ENCODE results near the gene GALK1. TPM values are rescaled to one million over a fixed set of nuclear protein-coding genes. Genes with fewer than 3 reads are reported as not detected.

The GALK1 gene
- total and polyA plus RNA-seq, 9 of the 15 experiments (the other 6 are each of a cell fraction or from before 2014, with no cell fraction given) = 0.45 to 51.6 (median 17.4) TPM

DNA sequence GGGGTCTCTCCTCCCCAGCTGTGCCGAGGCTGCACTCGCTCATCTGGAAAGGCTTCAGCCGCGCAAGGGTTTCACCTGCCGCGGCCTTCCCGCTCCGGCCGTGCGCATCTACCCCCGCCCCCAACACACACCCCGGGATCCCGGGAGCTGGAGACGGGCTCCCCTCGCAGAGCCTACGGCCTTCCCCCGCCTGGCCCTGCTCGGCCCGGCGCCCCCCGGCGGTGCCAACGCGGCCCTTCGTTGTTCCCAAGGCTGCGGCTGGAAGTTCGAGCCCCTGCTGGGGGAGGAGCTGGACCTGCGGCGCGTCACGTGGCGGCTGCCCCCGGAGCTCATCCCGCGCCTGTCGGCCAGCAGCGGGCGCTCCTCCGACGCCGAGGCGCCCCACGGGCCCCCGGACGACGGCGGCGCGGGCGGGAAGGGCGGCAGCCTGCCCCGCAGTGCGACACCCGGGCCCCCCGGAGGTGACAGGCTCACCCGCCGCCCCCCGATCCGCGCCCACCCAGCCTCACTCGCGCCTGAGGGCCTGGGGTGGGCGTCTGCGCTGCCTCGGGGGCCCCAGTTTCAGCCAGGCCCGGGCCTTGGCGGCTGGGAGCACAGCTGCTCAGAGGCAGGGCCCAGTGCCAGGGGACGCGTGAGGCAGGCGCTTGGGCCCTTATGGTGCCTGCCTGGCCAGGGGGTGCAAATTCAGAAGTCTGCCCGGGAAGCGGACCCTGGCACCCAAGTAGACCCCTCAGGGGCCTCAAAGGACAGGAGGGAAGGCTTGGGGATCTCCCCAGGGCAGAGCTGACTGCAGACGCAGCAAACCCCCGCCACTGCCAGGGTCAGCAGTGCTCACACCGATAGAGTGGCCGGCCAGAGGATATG, 11.2 kb downstream of the GALK1 start (continued):
- peak; percentile 66; the same call in 1 of the 2 replicates for TF ChIP-seq TARDBP (IDR thresholded peaks at IDR 0.05)
- no peak for TF ChIP-seq ZNF239 (CRISPR knock-in tag; IDR thresholded peaks at IDR 0.05)
- TF ChIP-seq ZC3H4 (CRISPR knock-in tag; IDR thresholded peaks at IDR 0.05; ENCODE audit: borderline replicate concordance) = no peak
- TF ChIP-seq SAFB (IDR thresholded peaks at IDR 0.05; ENCODE audit: borderline replicate concordance, low read depth, low read length) = peak; percentile 65; the same call in 1 of the 2 replicates
- peak in 2 of 3 experiments; percentile 53 to 63 for TF ChIP-seq YY1 (IDR thresholded peaks at IDR 0.05; ENCODE audit: borderline replicate concordance in 1 of 3, control insufficient read depth in 1 of 3, extremely low read depth in 1 of 3, insufficient read depth in 3 of 3, insufficient read length in 1 of 3, insufficient replicate concordance in 2 of 3, low read depth in 1 of 3, low read length in 2 of 3)
- TF ChIP-seq NR2C2 (CRISPR knock-in tag; IDR thresholded peaks at IDR 0.05) = no peak
- TF ChIP-seq NR2C2 (tag; IDR thresholded peaks at IDR 0.05) = 0 out of 2 replicates have a peak, but pooled peaks have one; percentile 20
- TF ChIP-seq ZNF696 (CRISPR knock-in tag; conservative IDR thresholded peaks at IDR 0.05) = no peak
- no peak for TF ChIP-seq SIRT6 (IDR thresholded peaks at IDR 0.05; ENCODE audit: low read depth, low read length)
- TF ChIP-seq, protein P1, sequence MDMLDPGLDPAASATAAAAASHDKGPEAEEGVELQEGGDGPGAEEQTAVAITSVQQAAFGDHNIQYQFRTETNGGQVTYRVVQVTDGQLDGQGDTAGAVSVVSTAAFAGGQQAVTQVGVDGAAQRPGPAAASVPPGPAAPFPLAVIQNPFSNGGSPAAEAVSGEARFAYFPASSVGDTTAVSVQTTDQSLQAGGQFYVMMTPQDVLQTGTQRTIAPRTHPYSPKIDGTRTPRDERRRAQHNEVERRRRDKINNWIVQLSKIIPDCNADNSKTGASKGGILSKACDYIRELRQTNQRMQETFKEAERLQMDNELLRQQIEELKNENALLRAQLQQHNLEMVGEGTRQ (CRISPR knock-in tag; IDR thresholded peaks at IDR 0.05) = peak; percentile 96
- no peak; the same call in 1 of the 2 replicates for TF ChIP-seq CAMTA2 (CRISPR knock-in tag; conservative IDR thresholded peaks at IDR 0.05)
- 0 out of 2 replicates have a peak, but pooled peaks have one; percentile 31 for TF ChIP-seq ETV5 (CRISPR knock-in tag; IDR thresholded peaks at IDR 0.05; ENCODE audit: low read depth)
- no peak for TF ChIP-seq U2AF2 (optimal IDR thresholded peaks at IDR 0.05; ENCODE audit: low read depth, low read length)
- peak; percentile 60; the same call in 1 of the 2 replicates for TF ChIP-seq ESRRA (IDR thresholded peaks at IDR 0.05; ENCODE audit: borderline replicate concordance, low read depth)
- TF ChIP-seq, protein P2, sequence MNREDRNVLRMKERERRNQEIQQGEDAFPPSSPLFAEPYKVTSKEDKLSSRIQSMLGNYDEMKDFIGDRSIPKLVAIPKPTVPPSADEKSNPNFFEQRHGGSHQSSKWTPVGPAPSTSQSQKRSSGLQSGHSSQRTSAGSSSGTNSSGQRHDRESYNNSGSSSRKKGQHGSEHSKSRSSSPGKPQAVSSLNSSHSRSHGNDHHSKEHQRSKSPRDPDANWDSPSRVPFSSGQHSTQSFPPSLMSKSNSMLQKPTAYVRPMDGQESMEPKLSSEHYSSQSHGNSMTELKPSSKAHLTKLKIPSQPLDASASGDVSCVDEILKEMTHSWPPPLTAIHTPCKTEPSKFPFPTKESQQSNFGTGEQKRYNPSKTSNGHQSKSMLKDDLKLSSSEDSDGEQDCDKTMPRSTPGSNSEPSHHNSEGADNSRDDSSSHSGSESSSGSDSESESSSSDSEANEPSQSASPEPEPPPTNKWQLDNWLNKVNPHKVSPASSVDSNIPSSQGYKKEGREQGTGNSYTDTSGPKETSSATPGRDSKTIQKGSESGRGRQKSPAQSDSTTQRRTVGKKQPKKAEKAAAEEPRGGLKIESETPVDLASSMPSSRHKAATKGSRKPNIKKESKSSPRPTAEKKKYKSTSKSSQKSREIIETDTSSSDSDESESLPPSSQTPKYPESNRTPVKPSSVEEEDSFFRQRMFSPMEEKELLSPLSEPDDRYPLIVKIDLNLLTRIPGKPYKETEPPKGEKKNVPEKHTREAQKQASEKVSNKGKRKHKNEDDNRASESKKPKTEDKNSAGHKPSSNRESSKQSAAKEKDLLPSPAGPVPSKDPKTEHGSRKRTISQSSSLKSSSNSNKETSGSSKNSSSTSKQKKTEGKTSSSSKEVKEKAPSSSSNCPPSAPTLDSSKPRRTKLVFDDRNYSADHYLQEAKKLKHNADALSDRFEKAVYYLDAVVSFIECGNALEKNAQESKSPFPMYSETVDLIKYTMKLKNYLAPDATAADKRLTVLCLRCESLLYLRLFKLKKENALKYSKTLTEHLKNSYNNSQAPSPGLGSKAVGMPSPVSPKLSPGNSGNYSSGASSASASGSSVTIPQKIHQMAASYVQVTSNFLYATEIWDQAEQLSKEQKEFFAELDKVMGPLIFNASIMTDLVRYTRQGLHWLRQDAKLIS (CRISPR knock-in tag; IDR thresholded peaks at IDR 0.05) = peak; percentile 75; the same call in 1 of the 2 replicates
- no peak for TF ChIP-seq ZNF274 (IDR thresholded peaks at IDR 0.05; ENCODE audit: borderline replicate concordance, low read depth, low read length)
- TF ChIP-seq EHMT2 (IDR thresholded peaks at IDR 0.05) = no peak
- no peak for TF ChIP-seq IFI16 (CRISPR knock-in tag; IDR thresholded peaks at IDR 0.05)
- TF ChIP-seq, protein P3, sequence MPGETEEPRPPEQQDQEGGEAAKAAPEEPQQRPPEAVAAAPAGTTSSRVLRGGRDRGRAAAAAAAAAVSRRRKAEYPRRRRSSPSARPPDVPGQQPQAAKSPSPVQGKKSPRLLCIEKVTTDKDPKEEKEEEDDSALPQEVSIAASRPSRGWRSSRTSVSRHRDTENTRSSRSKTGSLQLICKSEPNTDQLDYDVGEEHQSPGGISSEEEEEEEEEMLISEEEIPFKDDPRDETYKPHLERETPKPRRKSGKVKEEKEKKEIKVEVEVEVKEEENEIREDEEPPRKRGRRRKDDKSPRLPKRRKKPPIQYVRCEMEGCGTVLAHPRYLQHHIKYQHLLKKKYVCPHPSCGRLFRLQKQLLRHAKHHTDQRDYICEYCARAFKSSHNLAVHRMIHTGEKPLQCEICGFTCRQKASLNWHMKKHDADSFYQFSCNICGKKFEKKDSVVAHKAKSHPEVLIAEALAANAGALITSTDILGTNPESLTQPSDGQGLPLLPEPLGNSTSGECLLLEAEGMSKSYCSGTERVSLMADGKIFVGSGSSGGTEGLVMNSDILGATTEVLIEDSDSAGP (CRISPR knock-in tag; IDR thresholded peaks at IDR 0.05) = no peak
- TF ChIP-seq HCFC1 (IDR thresholded peaks at IDR 0.05; ENCODE audit: low read depth, low read length) = peak; percentile 30; the same call in 1 of the 2 replicates
- TF ChIP-seq ZNF668 (CRISPR knock-in tag; IDR thresholded peaks at IDR 0.05) = no peak

All from K562 (cell line).